Left lung (tissue), 10 donors: Measurements from ENCODE around the gene VPS51. TPM values are rescaled to one million over a fixed set of nuclear protein-coding genes. Genes with fewer than 3 reads are reported as not detected.

Experiments used
- ATAC-seq: fragments of 200-7000 bp; cut with Tn5 transposase; one replicate; pipeline ENCODE4 v1.9.1; 2020; ENCODE audit warnings: moderate library complexity
- DNase-seq, 4 donors: peaks; one replicate each; pipeline ENCODE4 v3.0.0-alpha.2; 2013 to 2020
- H3K27ac ChIP-seq, 2 donors: fragments of 200-600 bp; sonication (generic) in 1 of 2; one replicate each; pipeline versions ENCODE4 v1.5.0 to v1.8.0; 2020 to 2021
- H3K27me3 ChIP-seq, 2 donors: fragments of 200-600 bp; sonication (generic) in 1 of 2; one replicate each; pipeline versions ENCODE4 v1.5.0 to v1.8.0; 2020 to 2021
- H3K36me3 ChIP-seq, 2 donors: fragments of 200-600 bp; sonication (generic) in 1 of 2; one replicate each; pipeline versions ENCODE4 v1.5.0 to v1.8.0; 2020 to 2021
- H3K4me1 ChIP-seq, 2 donors: fragments of 200-600 bp; one replicate each; pipeline ENCODE4 v1.8.0; 2021
- H3K4me3 ChIP-seq, 2 donors: fragments of 200-600 bp; sonication (generic) in 1 of 2; one replicate each; pipeline versions ENCODE4 v1.5.0 to v1.8.0; 2020 to 2021; ENCODE audit warnings: mild to moderate bottlenecking in 1 of 2
- H3K9me3 ChIP-seq, 2 donors: fragments of 200-600 bp; sonication (generic) in 1 of 2; one replicate each; pipeline versions ENCODE4 v1.5.0 to v1.8.0; 2020 to 2021
- CTCF ChIP-seq, 2 donors: fragments of 200-600 bp; sonication (generic) in 1 of 2; IDR thresholded peaks; one replicate each; pipeline versions ENCODE4 v1.5.0 to v1.8.0; 2021; ENCODE audit warnings: antibody characterized with exemption in 2 of 2
- intact Hi-C, 2 donors: fragments of 100-400 bp; cut with DNase I; formaldehyde crosslinking; loops; one replicate each; pipeline versions ENCODE4 v1.11.2 to v1.14.2; 2022
- polyA plus RNA-seq, 6 donors: library from polyadenylated mRNA; unstranded; fragments of 120-200 nt; gene quantifications; one replicate each; pipeline ENCODE4 v1.2.1, GENCODE V29; 2013; ENCODE audit not compliant: insufficient read length in 6 of 6
- total RNA-seq, 2 donors: library from RNA; stranded (reverse); fragmentation: NEBNext Ultra II Directional; extraction: Animal tissue kit (Norgen Biotek cat#: 25700); gene quantifications; one replicate each; pipeline ENCODE4 v1.2.1, GENCODE V29; 2021
- donor health status: DM: no; HTN: yes; CAD: no.
- donor health status: DM: no; HTN: no; CAD: no.

Gene VPS51
- total and polyA plus RNA-seq, 8 donors: 79.4 to 143 (median 108) TPM

GRCh38 chr11:65078786-65079342, 17.1 kb upstream of the VPS51 start:
- no peak for TF ChIP-seq CTCF (IDR thresholded peaks at IDR 0.05)
- no peak overlapping the region for H3K4me3 ChIP-seq
- no peak for ATAC-seq
- H3K4me1 ChIP-seq: peaks cover 0 to 9% of the 10 kb centered on the region in 2 donors
- intact Hi-C loops: no loop called here
- H3K27me3 ChIP-seq: no peaks in the 10 kb centered on the region
- DNase-seq: no peak
- no peaks in the 10 kb centered on the region for H3K36me3 ChIP-seq
- H3K27ac ChIP-seq: no peak overlapping the region
- no peaks in the 10 kb centered on the region for H3K9me3 ChIP-seq

GRCh38 chr11:65083134-65083833, 12.7 kb upstream of the VPS51 start:
- Histone ChIP-seq H3K27me3 (no peaks in the 10 kb centered on the region), H3K36me3 (peaks cover 0 to 33% of the 10 kb centered on the region in 2 donors), H3K9me3 (no peaks in the 10 kb centered on the region), H3K27ac (peak overlapping the region in 1 of 2 donors; percentile 90), H3K4me3 (peak overlapping the region; percentile 79 to 85), H3K4me1 (peaks cover 9 to 27% of the 10 kb centered on the region in 2 donors)
- no peak for TF ChIP-seq CTCF (IDR thresholded peaks at IDR 0.05)
- intact Hi-C loops: no loop called here
- ATAC-seq (no peak), DNase-seq (no peak)

- ATAC-seq (peak; percentile 96), DNase-seq (peak; percentile 94 to 98 (median 96))
- no peak for TF ChIP-seq CTCF (IDR thresholded peaks at IDR 0.05)
- Histone ChIP-seq H3K27me3 (no peaks in the 10 kb centered on the region), H3K4me3 (peak within 1 kb of the TSS; percentile 79 to 85), H3K27ac (peak within 1 kb of the TSS; percentile 90 to 92), H3K9me3 (no peaks in the 10 kb centered on the region), H3K36me3 (peaks cover 0 to 40% of the 10 kb centered on the region in 2 donors), H3K4me1 (peaks cover 9 to 27% of the 10 kb centered on the region in 2 donors)
- intact Hi-C loops: no loop called here
Measured at GRCh38 chr11:65083834-65084597, 12.0 kb upstream of the VPS51 start, which contains the start of the genes CDCA5 and ZFPL1. TSS of gene CDCA5 (minus strand) at chr11:65084040. CDS start at chr11:65083978, 62 bp downstream. TSS of gene ZFPL1 (plus strand) at chr11:65084222. CDS start at chr11:65084699, 477 bp downstream.

- intact Hi-C loops: no loop called here
- Histone ChIP-seq H3K27me3 (no peaks in the 10 kb centered on the region), H3K9me3 (no peaks in the 10 kb centered on the region), H3K4me1 (peaks cover 9 to 27% of the 10 kb centered on the region in 2 donors), H3K4me3 (peak overlapping the region; percentile 79 to 85), H3K36me3 (peaks cover 0 to 48% of the 10 kb centered on the region in 2 donors), H3K27ac (peak overlapping the region; percentile 90 to 92)
- no peak for TF ChIP-seq CTCF (IDR thresholded peaks at IDR 0.05)
- DNase-seq (no peak), ATAC-seq (no peak)
Measured at GRCh38 chr11:65084598-65085375, 11.2 kb upstream of the VPS51 start.
